Endometrium (tissue), 2 donors: Measurements from ENCODE around the gene ZNF76.

Source experiments
- FAIRE-seq: peaks from 2 replicates; lab custom pipeline; 2012; peaks lifted over from hg19 to GRCh38; lab: Jason Lieb, UNC
- donor health status: control.
- donor health status: control.

Gene ZNF76

GRCh38 chr6:35237476-35237875 lies 22.1 kb upstream of the ZNF76 start:
- FAIRE-seq: no peak

- FAIRE-seq: no peak
Measured at GRCh38 chr6:35238843-35239289, 20.7 kb upstream of the ZNF76 start.

- FAIRE-seq: no peak
Measured at GRCh38 chr6:35239581-35239980, 20.0 kb upstream of the ZNF76 start.

- no peak for FAIRE-seq
Measured at GRCh38 chr6:35240838-35241801, 18.4 kb upstream of the ZNF76 start.

GRCh38 chr6:35242486-35242885 lies 17.0 kb upstream of the ZNF76 start:
- no peak for FAIRE-seq

GRCh38 chr6:35242906-35243305 lies 16.6 kb upstream of the ZNF76 start:
- FAIRE-seq: no peak

- no peak for FAIRE-seq
Measured at GRCh38 chr6:35243386-35243958, 16.1 kb upstream of the ZNF76 start.

- FAIRE-seq: no peak
Measured at GRCh38 chr6:35244551-35244950, 15.0 kb upstream of the ZNF76 start.

- no peak for FAIRE-seq
Measured at GRCh38 chr6:35247642-35248231, 11.8 kb upstream of the ZNF76 start.

GRCh38 chr6:35248300-35248699 lies 11.2 kb upstream of the ZNF76 start:
- FAIRE-seq: no peak

- no peak for FAIRE-seq
Measured at GRCh38 chr6:35248965-35249364, 10.6 kb upstream of the ZNF76 start.

- FAIRE-seq: no peak
Measured at GRCh38 chr6:35251949-35252348, 7.6 kb upstream of the ZNF76 start.

- FAIRE-seq: no peak
Measured at GRCh38 chr6:35253249-35253648, 6.3 kb upstream of the ZNF76 start.

GRCh38 chr6:35258336-35258735 lies 1.2 kb upstream of the ZNF76 start:
- FAIRE-seq: no peak

- FAIRE-seq: no peak
Measured at GRCh38 chr6:35258858-35259193, 709 bp upstream of the ZNF76 start.

- no peak for FAIRE-seq
Measured at GRCh38 chr6:35259948-35260590, 534 bp downstream of the ZNF76 start.

- FAIRE-seq: no peak
Measured at GRCh38 chr6:35260591-35261570, 1.3 kb downstream of the ZNF76 start.

GRCh38 chr6:35262596-35262995 lies 3.1 kb downstream of the ZNF76 start:
- no peak for FAIRE-seq

- FAIRE-seq: no peak
Measured at GRCh38 chr6:35264550-35265274, 5.2 kb downstream of the ZNF76 start.

GRCh38 chr6:35265523-35265922 lies 6.0 kb downstream of the ZNF76 start:
- FAIRE-seq: no peak

- no peak for FAIRE-seq
Measured at GRCh38 chr6:35267446-35267845, 7.9 kb downstream of the ZNF76 start.
